Fibroblast of lung (primary cell): ENCODE measurements around the gene SMAP1. TPM values are rescaled to one million over a fixed set of nuclear protein-coding genes. Genes with fewer than 3 reads are reported as not detected.

Source experiments
- DNase-seq, 2 donors: peaks; one replicate each; pipeline versions ENCODE4 v3.0.0 to v3.0.0-alpha.2; 2010; ENCODE audit warnings: low read depth in 2 of 2
- H2AFZ ChIP-seq: 2 replicates; pipeline ENCODE4 v1.5.1; 2012; ENCODE audit warnings: low read length, control low read depth, inconsistent platforms
- H3K27ac ChIP-seq: 2 replicates; pipeline ENCODE4 v1.5.1; 2011; ENCODE audit warnings: low read length, control low read depth; ENCODE audit not compliant: insufficient read depth
- H3K27me3 ChIP-seq: 2 replicates; pipeline ENCODE4 v1.5.1; 2011; ENCODE audit warnings: mild to moderate bottlenecking, low read length; ENCODE audit not compliant: control insufficient read depth, insufficient read depth
- H3K36me3 ChIP-seq: 2 replicates; pipeline ENCODE4 v1.5.1; 2011; ENCODE audit warnings: low read length; ENCODE audit not compliant: control insufficient read depth, insufficient read depth
- H3K4me1 ChIP-seq: 2 replicates; pipeline ENCODE4 v1.5.1; 2011; ENCODE audit warnings: low read length; ENCODE audit not compliant: control insufficient read depth, insufficient read depth; ENCODE audit errors: extremely low read depth
- H3K4me2 ChIP-seq: 2 replicates; pipeline ENCODE4 v1.5.1; 2011; ENCODE audit warnings: low read length, control low read depth; ENCODE audit not compliant: insufficient read depth; ENCODE audit errors: extremely low read depth
- H3K4me3 ChIP-seq, 4 experiments: fragments of 200-600 bp in 1 of 4; sonication (generic) in 1 of 4; replicated peaks in 1 of 4; 2 replicates each; pipeline ENCODE4 v1.5.1; 2011 to 2016; ENCODE audit warnings: low read length in 4 of 4, low read depth in 3 of 4, mild to moderate bottlenecking in 3 of 4, control low read depth in 2 of 4, inconsistent platforms in 1 of 4, mixed read lengths in 1 of 4; ENCODE audit not compliant: insufficient read depth in 1 of 4; ENCODE audit errors: control extremely low read depth in 1 of 4
- H3K79me2 ChIP-seq: 2 replicates; pipeline ENCODE4 v1.5.1; 2012; ENCODE audit warnings: mild to moderate bottlenecking, low read length, inconsistent platforms; ENCODE audit not compliant: control insufficient read depth, insufficient read depth
- H3K9ac ChIP-seq: 2 replicates; pipeline ENCODE4 v1.5.1; 2011; ENCODE audit warnings: mild to moderate bottlenecking, low read length, control low read depth; ENCODE audit not compliant: insufficient read depth
- H3K9me3 ChIP-seq: 2 replicates; pipeline ENCODE4 v1.5.1; 2012; ENCODE audit warnings: low read depth, low read length; ENCODE audit not compliant: control insufficient read depth, insufficient read depth
- H4K20me1 ChIP-seq: 2 replicates; pipeline ENCODE4 v1.5.1; 2011; ENCODE audit warnings: low read length; ENCODE audit not compliant: control insufficient read depth, insufficient read depth; ENCODE audit errors: extremely low read depth
- EZH2 ChIP-seq: IDR thresholded peaks from 2 replicates; pipeline ENCODE4 v1.5.1; 2012; ENCODE audit warnings: low read length, control low read depth, mild to moderate bottlenecking; ENCODE audit errors: missing control alignments
- polyA plus RNA-seq, 2 donors: library from polyadenylated mRNA; depleted of rRNA in 1 of 2; stranded (reverse) in 1 of 2; unstranded in 1 of 2; fragments of >200 nt; gene quantifications; 2 replicates each; pipeline ENCODE4 v1.2.1, GENCODE V29; 2011 to 2012; ENCODE audit warnings: missing spikeins in 1 of 2
- total RNA-seq: library from RNA; depleted of rRNA; stranded (reverse); fragments of >200 nt; gene quantifications from 2 replicates; pipeline ENCODE4 v1.2.1, GENCODE V29; 2014
- TF ChIP-seq, protein P1 (sequence below), 2 donors: IDR thresholded peaks in 1 of 2; conservative IDR thresholded peaks in 1 of 2; 1 replicate in 1 of 2; 2 replicates in 1 of 2; pipeline ENCODE4 v1.5.1; 2011 to 2012; ENCODE audit warnings: low read length in 2 of 2, control low read depth in 1 of 2, inconsistent platforms in 1 of 2, low read depth in 1 of 2, mild to moderate bottlenecking in 1 of 2

SMAP1 gene
- total and polyA plus RNA-seq, 2 donors (not counting 1 experiment from before 2014, with no cell fraction given): 18.3 to 25.7 TPM

DNA sequence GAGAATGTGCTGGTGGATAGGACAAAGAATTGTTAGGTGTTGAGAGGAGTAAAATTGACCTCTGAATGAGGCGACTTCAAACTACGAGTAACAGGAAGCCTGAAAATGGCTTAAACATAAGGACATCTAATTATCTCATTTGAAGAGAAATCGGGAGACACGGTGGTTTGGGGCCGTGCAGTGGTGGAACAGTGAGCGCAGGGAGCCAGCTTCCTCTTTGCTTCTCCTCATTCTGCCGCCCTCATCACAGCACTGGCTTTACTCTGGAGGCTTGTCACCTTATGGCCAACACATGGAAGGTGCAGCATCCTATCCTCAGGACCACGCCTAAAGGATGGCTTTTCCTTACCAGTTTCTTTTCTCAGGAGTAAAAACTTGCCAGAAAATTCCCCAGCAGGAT is 174.9 kb downstream of the SMAP1 start:
- no peak overlapping the region for H2AFZ ChIP-seq
- H3K4me1 ChIP-seq: no peaks in the 10 kb centered on the region
- H3K79me2 ChIP-seq: no peaks in the 10 kb centered on the region
- DNase-seq: no peak
- TF ChIP-seq, protein P1, sequence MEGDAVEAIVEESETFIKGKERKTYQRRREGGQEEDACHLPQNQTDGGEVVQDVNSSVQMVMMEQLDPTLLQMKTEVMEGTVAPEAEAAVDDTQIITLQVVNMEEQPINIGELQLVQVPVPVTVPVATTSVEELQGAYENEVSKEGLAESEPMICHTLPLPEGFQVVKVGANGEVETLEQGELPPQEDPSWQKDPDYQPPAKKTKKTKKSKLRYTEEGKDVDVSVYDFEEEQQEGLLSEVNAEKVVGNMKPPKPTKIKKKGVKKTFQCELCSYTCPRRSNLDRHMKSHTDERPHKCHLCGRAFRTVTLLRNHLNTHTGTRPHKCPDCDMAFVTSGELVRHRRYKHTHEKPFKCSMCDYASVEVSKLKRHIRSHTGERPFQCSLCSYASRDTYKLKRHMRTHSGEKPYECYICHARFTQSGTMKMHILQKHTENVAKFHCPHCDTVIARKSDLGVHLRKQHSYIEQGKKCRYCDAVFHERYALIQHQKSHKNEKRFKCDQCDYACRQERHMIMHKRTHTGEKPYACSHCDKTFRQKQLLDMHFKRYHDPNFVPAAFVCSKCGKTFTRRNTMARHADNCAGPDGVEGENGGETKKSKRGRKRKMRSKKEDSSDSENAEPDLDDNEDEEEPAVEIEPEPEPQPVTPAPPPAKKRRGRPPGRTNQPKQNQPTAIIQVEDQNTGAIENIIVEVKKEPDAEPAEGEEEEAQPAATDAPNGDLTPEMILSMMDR (conservative IDR thresholded peaks at IDR 0.05 in 1 of 2, IDR thresholded peaks at IDR 0.05 in 1 of 2; ENCODE audit: low read depth in 1 of 2, low read length in 2 of 2): no peak
- TF ChIP-seq EZH2: no peak
- H3K27me3 ChIP-seq: no peaks in the 10 kb centered on the region
- H3K9me3 ChIP-seq: no peaks in the 10 kb centered on the region
- no peak overlapping the region for H3K4me3 ChIP-seq
- no peak overlapping the region for H3K9ac ChIP-seq
- H3K27ac ChIP-seq: no peak overlapping the region
- no peak overlapping the region for H3K4me2 ChIP-seq
- H3K36me3 ChIP-seq: no peaks in the 10 kb centered on the region
- H4K20me1 ChIP-seq: no peaks in the 10 kb centered on the region

DNA sequence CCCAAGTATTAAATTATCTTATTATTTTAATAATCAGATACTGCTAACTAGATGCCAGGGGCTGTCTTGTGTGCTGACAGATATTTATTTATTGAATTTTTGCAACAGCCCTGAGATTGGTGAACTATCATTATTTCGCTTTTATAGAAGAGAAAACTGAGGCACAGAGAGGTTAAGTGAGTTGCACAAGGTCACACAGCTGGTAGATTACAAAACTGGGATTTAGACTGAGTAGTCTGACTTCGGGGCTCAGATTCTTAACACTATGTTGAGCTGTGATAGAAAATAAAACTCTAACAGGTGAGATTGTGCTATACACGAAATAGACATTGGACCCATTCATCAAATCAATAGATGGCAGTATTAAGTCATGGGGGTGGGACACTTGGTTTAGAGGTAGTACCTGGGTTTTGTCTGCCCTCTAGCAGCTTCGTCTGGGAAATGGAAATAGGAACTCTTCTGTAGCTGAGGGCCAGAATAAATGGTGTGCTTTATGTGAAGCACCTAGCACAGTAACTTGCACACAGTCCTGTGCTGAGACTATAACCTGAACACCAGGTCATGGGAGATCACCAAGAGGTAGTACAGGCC is 175.7 kb downstream of the SMAP1 start:
- Histone ChIP-seq H3K4me3 (no peak overlapping the region), H4K20me1 (no peaks in the 10 kb centered on the region), H3K9me3 (no peaks in the 10 kb centered on the region), H3K4me2 (no peak overlapping the region), H3K36me3 (no peaks in the 10 kb centered on the region), H3K79me2 (no peaks in the 10 kb centered on the region), H3K27me3 (no peaks in the 10 kb centered on the region), H3K27ac (no peak overlapping the region), H2AFZ (no peak overlapping the region), H3K4me1 (no peaks in the 10 kb centered on the region), H3K9ac (no peak overlapping the region)
- no peak for DNase-seq
- TF ChIP-seq, protein P1 (conservative IDR thresholded peaks at IDR 0.05 in 1 of 2, IDR thresholded peaks at IDR 0.05 in 1 of 2; ENCODE audit: low read depth in 1 of 2, low read length in 2 of 2): no peak
- TF ChIP-seq EZH2: no peak

DNA sequence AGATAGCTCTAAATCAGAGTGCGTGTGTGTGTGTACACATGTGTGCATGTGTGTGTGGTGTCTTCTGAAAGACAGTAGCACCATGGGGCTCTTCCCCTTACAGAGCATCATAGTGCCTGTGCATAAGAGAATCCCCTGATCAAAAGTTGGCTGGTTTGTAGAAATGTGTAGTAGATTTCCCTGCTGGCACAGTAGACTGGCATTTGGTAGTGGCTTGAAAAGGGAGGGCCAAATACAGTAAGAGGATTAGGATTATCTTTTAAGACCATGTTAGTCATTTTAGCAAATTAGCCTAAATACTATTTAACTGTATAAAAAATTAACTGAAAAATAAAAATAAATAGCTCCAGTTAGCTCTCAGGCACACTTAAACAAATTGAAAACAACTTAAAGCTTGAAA is 176.6 kb downstream of the SMAP1 start:
- no peak overlapping the region for H2AFZ ChIP-seq

More for the DNA sequence above, 176.6 kb downstream of the SMAP1 start:
- no peak for DNase-seq
- Histone ChIP-seq H3K27ac (no peak overlapping the region), H3K4me3 (no peak overlapping the region), H3K9me3 (no peaks in the 10 kb centered on the region), H4K20me1 (no peaks in the 10 kb centered on the region), H3K36me3 (no peaks in the 10 kb centered on the region), H3K27me3 (no peaks in the 10 kb centered on the region), H3K4me1 (no peaks in the 10 kb centered on the region), H3K79me2 (no peaks in the 10 kb centered on the region), H3K4me2 (no peak overlapping the region), H3K9ac (no peak overlapping the region)
- TF ChIP-seq, protein P1 (conservative IDR thresholded peaks at IDR 0.05 in 1 of 2, IDR thresholded peaks at IDR 0.05 in 1 of 2; ENCODE audit: low read depth in 1 of 2, low read length in 2 of 2): no peak
- no peak for TF ChIP-seq EZH2
